Fibroblast of upper back skin (primary cell): ENCODE data around the gene SLC8A1.

Experiments used
- DNase-seq: peaks from one replicate; pipeline ENCODE4 v3.0.0-alpha.2; 2013

The SLC8A1 gene

DNA sequence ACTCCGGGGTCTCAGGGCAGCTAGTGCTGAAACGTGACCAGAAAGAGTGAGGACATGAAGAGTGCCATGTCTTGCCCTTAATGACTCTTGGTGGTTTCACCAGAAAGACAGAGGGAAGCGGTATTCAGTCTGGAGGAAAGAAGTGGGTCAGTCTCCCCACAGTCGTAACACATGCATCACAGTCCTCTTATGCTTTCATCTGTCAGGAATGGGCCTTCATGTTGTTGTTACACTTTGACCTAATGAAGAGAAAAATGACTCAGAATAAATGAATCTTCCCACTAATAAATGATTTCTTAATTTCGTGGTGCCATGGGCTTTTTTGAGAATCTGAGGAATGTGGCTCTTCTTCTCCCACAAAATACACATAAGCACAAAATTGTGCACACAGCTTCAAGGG, 103.2 kb downstream of the SLC8A1 start:
- peak; percentile 91 for DNase-seq

DNA sequence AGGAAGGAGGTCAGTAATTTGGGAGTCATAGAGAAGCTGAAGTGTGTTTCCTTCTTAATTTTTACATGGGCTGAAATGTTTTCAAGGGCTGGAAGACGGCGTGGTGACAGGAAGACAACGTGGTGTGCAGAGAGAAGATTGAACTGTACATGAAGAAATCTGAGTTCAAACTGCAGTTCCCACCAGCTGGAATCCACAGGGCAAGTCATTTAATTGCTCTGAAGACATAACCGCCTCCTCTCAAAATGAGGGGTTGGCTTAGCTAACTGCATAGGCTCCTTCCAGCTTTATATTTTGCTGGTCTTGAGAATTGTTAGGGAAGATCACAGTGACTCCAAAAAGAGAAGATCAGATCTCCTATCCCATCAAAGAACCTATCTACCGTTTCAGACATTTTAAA, 103.9 kb downstream of the SLC8A1 start:
- DNase-seq = peak; percentile 49

DNA sequence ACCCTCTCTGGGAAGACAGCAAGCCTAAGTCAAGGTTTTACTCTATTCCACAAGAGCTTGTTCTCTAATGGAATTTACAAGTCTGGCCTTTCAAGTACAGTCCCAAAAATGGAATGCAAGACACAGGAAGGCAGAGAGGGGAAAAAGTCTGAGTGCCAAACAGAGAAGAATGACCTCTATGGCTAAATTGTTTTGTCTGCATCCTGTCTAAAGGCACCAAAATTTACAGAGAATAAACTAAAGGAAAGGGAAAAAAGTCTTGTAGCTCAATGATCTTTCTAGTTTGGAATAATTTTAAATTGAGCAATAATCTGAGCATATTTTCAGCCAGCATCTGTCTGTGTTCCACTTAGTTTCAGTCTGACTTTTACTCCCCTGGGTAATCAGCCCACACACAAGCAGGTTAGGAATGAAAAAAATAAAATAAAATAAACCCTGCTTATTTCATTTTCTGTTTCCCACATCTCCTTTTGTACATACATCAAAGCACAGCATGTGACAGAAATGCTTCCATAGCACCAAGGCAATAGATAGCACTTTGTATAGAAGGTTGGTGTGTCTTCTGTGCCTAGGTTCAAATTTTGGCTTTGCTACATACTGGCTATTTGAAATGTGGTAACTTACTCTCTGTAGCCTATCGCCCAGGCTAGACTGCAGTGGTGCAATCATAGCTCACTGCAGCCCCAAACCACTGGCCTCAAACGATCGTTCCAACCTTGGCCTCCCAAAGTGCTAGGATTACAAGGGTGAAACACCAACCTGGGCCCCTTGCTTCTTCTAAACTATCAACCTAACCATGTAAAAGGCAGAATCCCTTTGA, 105.1 kb downstream of the SLC8A1 start:
- DNase-seq = peak; percentile 82

DNA sequence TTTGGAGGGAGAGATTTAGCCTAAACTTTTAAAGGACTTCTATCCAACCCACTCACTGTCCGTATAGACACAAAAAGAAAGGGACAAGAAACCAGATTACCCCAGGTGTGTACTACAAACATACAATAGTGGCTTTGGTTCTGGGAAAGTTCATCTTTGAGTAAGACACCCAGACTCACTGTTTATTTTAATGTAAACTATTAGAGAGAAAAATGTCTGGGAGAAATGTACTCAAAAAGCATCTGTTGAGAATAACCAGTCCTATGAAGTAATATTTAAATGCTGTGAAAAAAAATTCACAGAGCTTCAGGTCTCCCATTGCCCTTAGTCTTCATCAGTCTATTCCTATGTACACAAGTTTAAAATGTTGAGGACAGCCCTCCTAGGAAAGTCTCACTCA, 107.5 kb downstream of the SLC8A1 start:
- DNase-seq = no peak

DNA sequence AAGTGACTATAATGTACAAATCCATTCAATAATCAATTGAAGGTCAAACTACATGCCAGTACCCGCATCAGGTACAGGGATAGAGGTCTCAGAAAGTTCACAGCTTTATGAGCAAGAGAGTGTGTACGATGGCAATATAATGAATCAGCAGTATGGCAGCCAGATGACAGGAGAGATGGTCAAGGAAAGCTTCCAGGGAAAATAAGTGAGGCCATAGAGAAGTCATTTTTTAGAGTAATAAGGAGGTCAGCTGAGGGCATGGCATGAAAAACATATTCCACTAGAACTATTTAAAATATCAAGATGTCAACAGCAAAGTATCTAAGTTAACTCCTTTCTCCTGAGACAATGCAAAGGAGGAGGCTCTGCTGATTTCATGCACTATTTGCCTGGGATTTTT, 108.0 kb downstream of the SLC8A1 start:
- DNase-seq = peak; percentile 81

DNA sequence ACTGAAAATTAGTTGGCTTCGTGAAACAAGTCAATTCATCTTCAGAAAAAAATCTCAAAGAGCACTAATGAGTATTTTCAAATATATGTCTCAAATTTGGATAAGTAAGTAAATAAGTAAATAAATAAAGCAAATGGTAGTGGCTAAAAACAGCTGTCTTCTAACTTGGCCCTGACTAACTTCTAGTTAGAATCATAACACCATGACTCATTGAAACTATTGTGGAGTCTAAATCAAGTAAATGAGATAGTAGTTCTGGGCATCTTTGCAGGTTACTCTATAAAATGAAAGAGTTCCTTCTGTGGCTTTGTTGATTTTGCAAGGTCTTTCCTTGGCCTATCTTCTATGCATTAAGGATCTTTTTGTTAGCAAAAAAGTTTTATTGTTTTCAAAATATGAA, 110.7 kb downstream of the SLC8A1 start:
- DNase-seq = no peak

DNA sequence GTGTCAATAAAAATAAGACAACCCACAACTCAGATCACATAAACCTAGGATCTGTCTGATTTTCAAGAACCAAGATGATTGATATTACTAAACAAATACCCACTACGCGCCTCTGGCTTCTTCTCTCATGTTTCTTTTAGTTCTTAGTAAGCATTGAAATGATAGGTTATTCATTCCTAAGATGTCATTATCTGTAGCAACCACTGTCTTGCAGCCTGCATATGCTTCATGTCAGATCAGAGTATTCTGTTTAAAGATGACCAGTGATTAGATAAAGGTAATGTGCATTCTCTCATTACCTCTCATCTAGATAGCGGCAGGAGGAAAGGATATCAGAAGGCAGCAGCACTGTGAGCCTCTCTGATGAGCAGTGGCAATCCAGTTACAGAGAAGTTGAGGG, 112.9 kb downstream of the SLC8A1 start:
- no peak for DNase-seq

DNA sequence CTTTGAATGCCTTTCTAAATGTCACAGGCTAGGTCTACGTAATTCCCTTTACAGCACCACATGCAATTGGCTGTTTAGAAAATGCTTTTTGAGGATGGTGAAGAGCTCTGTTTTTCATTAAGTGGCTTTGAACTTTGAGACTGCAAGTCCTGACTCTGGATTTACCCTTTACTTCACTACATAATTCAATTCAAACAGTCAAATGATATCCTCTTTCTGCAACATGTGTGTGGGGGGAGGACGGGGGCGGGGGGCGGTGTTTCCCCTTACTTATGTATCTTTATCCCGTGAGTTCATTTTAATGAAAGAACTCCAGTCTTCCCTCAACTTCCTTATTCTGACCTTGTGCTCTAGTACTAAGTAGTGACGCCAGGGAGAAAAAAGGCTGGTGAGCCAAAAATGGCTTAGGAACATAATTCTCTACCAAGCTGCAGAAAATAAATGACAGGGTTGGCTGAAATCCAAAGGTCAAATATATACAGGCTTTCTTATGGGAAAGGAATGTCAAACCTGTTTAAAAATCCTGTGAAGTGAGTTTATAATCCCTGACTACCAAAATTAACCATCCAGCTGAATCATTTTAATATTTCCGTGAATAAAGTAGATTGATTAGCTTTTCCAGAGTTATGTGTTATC, 119.6 kb downstream of the SLC8A1 start:
- DNase-seq = peak; percentile 90

DNA sequence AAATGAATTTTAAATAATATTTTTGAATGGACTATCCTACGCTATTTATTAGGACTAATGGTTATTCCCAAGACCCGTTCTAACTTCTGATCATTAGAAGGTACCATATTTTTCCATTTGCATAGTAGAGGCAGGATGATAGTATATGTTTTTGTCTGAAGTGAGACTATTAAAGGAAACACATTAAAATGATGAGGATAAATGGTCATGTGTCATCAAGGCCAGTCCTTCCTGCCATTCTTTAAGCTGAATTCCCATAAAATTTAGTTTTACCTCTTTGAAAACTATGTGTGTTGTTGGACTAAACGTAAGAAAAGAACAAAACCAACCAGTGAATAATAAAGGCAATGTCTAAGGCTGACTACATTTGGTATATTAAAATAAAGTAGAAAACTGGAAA, 121.8 kb downstream of the SLC8A1 start:
- DNase-seq = no peak

DNA sequence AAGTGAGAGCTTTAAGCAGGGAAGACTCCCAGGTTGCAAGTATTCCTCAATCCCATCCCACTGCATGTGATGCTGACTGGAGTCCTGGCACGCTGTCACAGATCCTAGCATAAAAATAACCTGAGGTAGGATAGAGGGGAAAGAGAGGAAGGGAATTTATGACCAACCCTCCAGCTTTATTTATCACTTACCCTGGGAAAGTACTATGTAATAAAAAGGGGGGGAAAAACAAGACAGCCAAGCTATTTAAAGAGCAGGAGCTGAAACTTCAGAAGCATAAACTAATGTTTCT, 122.2 kb downstream of the SLC8A1 start:
- no peak for DNase-seq

DNA sequence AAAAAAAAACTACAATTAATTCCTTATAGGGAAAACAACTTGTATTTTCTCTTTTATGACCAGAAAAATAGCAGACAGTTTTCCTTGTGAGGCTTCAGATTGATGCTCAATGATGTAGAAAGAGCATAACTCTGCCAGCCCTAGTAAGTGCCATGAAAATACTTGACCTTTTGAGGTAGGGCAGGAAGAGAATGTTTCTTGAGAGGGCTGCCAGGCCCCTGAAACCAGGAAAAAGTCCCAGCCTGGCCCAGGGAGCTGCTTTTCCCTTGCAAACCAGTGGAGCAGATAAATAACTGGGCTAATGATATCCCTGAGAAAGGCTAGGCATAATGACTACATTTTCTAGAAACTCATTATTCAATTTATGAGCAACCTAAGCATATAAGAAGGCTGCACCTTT, 126.8 kb downstream of the SLC8A1 start:
- DNase-seq = no peak

DNA sequence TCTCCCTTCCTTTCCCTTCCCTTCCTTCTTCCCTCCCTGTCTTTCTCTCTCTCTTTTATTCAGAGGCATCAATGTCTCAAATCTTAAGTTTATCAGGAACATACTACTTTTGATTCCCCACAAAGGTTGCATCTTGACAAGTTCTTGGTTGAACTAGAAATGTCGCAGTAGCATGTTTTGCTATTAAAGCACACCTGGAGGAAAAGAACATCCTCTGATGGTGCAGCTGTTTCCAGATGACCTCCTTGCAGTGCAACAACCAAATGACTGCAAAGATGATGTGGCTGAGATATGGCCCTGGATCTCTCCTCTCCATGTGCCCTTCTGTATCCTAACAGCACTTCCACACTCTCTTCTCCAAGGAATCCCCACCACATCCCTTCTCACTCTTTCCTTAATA, 127.2 kb downstream of the SLC8A1 start:
- no peak for DNase-seq

DNA sequence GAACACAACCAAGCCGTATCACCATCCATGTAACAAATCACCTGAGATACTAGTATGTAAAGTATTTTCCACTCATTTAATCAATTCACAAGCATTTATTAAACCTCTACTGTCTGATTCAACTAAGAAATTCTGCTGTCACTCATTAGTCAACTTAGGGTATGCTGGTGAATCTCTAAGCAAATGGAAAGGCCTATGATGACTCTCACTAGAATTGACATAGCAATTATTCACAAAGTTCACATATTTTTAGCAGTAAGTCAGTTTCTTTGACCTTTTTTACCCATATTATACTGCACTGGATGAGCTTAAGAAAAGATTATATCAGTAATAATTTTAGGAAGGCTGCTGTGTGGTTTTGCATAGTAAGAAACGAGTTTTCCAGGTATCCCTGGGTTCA, 130.1 kb downstream of the SLC8A1 start:
- DNase-seq = no peak

DNA sequence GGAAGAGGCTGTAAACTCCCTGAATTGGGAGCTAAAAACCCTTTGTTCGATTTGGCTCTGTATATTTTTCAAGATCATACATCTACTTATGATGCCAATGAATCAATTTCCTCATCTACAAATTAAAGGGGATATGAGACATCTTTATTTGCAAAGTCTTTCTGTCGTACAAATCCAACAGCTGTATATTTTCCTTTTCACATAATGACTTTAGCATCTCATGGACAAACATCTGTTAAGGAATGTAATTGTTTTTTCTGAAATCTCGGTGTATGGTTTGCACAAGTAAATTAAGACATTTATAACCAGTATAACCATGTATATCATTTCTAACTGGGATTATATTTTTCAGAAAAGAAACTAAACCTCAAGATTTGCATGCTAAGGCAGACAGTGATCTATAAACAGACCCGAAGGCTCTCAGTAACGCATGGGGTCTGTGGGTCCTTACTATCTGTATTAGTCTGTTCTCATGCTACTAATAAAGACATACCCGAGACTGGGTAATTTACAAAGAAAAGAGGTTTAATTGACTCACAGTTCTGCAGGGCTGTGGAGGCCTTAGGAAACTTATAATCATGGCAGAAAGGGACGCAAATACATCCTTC, 130.8 kb downstream of the SLC8A1 start:
- no peak for DNase-seq

DNA sequence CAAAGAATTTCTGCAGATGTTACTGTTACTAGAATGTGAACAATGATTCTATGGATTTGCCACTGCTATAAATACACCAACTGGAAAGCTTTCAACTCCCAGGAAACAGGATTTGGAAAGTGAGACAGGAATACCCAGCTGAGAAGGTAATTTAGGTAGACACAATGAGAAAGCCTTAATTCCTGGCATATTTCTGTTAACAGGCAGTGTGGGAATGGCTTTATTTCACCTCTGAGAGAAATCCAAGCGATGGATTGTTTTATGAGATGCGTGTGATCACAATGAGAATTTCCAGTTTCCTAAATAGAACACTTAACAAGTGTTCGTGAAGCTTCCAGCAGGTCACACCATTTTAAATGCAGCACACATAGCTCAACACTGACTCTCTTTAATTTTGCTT, 133.0 kb downstream of the SLC8A1 start:
- DNase-seq = no peak

DNA sequence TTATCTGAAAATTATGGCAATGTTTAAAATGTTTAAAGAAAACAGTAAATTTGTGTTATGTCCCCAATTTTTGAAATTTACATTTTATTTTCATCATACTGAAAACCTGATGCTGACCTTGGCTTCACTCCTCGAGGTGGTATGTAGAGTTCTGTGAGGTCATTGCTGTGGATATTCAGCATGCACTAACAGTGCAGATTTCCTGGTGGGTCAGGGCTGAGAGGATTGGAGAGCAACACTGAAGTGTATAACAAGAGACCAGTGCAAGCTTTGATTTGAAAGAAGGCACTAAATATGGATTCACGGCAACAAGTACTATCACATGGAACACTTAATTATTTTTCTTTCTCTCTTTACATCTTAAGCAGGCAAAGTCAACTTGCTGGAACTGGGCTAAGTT, 134.1 kb downstream of the SLC8A1 start:
- peak; percentile 25 for DNase-seq

DNA sequence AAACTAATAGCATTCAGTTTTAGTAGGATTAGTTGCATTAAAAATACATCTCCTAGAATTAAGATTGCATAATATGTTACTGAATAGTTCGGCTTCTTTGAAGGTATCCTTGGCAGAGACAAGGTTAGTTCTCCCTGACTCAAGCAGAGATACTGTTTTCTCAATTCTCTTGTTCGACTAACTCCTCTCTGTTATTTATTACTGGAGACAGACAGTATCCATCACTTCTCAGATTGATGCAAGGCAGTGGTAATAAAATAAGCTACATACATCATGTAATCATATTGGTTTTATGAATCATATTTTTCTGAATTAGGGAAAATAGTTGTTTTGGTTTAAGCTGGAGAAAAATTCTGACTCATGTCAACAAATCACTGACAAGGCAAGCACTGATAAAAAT, 134.8 kb downstream of the SLC8A1 start:
- peak; percentile 76 for DNase-seq

DNA sequence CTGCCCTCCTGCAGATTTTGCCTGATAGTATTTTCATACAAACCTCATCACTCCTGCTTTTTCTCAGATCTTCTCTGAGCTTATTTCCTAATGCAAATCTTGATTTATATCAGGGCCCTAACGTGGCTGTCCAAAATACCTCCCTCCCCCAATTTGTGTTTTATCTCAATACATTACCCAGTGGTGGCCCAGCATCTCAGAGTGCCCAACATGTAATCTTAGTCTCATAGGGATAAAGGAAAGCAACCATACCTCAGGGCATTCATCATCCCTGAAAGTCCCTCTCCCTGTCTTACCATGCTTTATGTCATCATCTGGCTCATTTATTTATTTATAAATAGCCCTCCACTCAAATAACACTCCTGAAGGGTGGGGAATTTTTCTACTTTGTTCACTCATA, 135.3 kb downstream of the SLC8A1 start:
- no peak for DNase-seq

DNA sequence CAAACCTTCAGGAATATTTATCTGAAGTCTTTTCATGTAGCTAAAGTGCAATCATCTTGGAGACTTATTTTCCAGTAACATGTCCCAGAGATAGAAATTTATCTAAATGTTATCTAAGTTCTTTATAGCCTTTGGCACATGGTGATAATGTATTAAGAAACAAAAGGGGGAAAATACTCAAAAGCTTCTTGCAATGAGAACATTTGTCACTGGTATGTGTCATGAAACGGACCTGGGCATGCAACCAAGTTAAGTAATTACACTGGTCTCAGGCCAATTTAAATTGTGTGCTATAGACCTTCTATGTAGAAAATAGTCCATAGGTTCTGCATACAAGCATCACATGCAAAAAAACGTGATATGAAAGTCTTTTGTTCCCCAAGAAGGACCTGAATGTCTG, 136.2 kb downstream of the SLC8A1 start:
- peak; percentile 73 for DNase-seq

DNA sequence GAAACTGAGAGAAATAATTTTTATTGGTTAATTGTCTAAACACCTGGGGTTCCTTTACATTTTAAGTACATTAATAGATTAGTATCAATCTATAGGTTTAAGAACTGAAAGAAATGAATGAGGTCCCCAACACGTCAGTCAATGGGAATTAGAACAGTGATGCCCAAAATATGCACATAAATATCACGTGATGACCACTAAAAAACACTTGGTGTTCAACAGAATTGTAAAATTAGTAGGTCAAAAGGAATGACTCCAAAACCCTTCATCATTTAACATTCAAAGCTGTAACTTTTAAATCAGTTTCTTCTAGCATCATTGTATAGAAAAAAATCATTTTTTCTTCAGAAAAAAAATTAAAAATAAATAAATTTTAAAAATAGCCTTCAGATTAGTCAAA, 140.9 kb downstream of the SLC8A1 start:
- no peak for DNase-seq

DNA sequence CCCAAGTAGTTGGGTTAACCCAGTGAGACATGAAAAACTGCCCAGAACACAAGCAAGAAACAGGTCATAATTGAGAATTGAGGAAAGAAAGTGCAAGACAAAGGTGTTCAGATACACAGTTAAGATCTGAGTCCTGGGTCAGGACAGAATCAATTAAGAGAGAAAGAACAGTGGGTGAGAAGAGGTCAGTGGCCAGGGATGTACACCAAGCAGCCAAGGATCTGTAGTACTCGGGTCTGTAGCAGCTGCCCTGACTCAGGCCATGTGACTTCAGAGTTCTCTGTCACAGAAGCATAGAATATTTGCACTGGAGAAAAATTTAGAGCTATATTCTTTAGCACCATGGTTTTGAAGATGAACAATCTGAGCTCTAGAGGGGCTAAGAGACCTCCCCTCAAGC, 141.6 kb downstream of the SLC8A1 start:
- no peak for DNase-seq

DNA sequence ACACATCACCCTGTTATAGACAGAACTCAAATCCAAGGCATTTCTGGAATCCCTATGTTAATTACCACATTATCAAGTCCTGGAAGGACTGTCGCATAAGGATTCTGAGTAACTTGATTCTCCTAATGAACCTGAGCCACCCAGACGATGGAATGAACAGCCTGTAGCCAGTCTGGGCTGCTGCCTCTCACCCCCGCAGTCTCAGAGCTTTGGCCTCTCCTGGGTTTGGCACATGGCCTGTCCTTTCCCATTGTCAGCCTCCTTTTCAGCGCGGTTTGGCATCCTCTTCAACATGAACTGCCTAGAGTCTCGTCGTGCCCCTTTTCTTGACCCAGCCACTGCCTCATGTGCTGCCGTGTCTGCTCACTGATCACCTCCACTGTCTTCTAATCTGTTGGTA, 147.6 kb downstream of the SLC8A1 start:
- DNase-seq = peak; percentile 45

DNA sequence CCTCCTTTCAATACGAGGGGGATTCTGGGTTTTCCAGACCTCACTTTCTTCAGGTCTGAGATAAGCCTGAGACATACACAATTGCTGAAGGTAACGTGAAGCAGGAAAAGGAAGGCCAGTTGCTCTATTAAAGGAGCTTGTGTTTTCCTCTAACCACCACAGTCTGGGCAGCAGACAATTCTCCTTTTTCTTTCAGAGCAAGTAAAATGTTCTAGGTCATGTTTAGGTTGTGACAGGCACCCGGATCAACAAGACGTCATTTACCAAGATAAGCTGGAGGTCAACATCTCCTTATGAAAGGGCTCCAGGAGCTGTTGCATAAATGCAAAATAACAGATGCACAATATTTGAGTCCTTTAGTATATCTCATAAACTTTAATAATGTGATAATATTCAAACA, 148.1 kb downstream of the SLC8A1 start:
- no peak for DNase-seq

DNA sequence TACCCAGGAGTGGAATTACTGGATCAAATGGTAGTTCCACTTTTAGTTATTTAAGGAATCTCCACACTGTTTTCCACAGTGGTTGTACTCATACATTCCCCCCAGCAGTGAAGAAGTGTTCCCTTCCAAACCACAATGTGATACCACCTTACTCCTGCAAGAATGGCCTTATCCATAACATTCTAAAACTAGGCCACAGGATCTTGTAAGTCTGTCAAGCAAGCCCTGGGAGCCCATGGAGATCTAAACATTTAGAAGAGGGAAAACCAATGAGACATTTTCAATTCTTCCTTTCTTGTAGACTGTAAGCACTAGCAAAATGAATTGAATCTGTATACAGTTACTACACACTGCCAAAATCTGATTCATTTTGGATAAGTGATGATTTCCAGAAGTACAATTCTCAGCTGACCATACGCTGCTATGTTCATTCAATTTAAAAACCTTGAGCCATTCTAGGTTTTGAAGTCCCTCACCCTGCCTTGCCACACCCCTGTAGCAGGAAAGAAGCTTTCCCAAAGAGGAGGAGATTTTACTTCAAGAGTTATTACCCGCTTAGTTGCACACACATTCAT, 149.1 kb downstream of the SLC8A1 start:
- DNase-seq = peak; percentile 58
